Measurements from ENCODE around the gene MTARC1.

Gene MTARC1

DNA sequence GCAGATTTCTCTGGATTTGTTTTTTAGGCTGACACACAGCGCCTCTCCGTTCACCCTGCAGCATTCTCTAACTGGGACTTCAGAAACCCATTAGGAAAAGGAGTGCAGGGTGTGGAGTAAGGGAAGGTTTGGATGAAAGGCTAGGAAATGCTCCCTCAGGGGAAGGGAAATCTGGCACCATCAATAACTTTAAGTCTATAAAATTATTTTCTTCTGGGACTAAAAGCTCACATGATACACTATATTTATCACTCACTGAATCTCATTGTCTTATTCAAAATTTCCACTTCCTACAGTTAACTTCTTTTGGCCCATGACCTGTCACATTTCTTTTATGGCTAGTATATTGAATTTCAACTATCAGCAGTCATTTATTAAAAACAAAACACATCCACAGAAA, 46.7 kb downstream of the MTARC1 start:
- DNase-seq (ENCODE audit: low spot score), result no peak

DNA sequence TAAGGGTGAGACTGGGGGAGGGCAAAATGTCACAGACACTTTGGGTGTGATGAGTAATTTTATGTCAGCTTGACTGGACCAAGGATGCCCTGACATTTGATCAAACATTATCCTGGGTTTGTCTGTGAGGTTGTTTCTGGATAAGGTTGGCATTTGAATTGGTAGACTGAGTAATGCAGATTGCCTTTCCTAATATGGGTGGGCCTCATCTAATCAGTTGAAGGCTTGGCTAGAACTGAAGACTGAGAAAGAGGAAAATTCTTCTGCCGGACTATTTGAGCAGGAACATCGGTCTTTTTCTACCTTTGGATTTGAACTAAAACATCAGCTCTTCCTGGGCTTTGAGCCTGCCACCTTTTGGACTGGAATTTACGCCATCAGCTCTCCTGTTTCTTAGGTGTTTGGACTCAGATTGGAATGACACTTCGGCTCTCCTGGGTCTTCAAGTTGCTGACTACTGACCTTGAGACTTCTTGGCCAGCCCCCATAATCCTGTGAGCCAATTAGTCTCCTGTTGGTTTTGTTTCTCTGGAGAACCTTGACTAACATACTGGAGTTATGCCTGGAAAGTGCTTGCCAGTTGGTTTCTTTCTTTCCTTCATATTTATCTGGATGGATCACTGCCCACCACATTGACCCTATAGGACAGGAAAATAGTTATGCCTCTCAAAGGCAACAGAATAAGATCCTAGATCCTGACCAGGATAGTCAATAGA, 47.6 kb downstream of the MTARC1 start:
- DNase-seq (ENCODE audit: low spot score), result no peak

Data from activated CD4-positive, alpha-beta T cell treated with anti-CD3 and anti-CD28 coated beads, Interleukin-2, Interleukin-4, amounts not matched to agents 100 ng/mL and 50 ng/mL, durations not matched to agents 16 hours and 8 hours (primary cell).